Measurements from ENCODE around the gene HIF3A.

Gene HIF3A

DNA sequence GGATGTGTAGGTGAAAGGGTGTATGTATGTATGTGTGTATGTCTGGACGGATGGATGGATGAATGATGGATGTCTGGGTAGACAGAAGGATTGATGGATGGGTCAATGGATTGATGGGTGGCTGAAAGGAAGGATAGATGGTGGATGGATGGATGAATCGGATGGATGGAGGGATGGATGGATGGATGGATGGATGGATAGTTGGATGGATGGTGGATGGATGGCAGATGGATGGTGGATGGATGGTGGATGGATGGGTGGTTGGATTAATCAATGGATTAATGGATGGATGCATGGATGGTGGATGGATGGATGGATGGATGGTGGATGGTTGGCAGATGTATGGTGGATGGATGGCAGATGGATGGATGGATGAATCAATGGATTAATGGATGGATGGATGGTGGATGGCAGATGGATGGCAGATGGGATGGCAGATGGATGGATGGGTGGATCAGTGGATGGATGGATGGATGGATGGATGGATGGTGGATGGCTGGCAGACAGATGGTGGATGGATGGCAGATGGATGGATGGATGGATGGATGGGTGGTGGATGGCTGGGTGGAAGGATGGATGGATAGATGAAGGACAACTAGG, 33.6 kb downstream of the HIF3A start:
- no peak overlapping the region for H3K4me3 ChIP-seq (ENCODE audit: low read length)
- no peak for DNase-seq (ENCODE audit: low read depth)
- TF ChIP-seq, protein P1, sequence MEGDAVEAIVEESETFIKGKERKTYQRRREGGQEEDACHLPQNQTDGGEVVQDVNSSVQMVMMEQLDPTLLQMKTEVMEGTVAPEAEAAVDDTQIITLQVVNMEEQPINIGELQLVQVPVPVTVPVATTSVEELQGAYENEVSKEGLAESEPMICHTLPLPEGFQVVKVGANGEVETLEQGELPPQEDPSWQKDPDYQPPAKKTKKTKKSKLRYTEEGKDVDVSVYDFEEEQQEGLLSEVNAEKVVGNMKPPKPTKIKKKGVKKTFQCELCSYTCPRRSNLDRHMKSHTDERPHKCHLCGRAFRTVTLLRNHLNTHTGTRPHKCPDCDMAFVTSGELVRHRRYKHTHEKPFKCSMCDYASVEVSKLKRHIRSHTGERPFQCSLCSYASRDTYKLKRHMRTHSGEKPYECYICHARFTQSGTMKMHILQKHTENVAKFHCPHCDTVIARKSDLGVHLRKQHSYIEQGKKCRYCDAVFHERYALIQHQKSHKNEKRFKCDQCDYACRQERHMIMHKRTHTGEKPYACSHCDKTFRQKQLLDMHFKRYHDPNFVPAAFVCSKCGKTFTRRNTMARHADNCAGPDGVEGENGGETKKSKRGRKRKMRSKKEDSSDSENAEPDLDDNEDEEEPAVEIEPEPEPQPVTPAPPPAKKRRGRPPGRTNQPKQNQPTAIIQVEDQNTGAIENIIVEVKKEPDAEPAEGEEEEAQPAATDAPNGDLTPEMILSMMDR (conservative IDR thresholded peaks at IDR 0.05; ENCODE audit: low read length): no peak

DNA sequence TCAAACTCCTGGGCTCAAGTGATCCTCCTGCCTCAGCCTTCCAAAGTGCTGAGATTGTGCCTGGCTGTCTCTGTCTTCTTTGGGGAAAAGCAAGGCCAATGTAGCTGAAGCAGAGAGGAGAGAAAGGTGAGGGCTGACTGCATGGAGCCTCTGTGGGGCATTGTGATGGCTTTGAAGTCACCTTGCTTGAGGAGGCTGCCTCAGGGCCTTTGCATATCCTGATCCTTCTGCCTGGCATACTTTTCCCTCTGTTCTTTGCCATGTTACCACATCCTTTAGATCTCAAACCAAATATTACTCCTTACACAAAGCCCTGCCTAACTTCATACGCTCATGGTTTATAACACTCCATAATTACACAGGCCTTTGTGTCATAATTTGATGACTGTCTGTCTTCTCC, 40.6 kb downstream of the HIF3A start:
- TF ChIP-seq, protein P1 (conservative IDR thresholded peaks at IDR 0.05; ENCODE audit: low read length): no peak
- no peak overlapping the region for H3K4me3 ChIP-seq (ENCODE audit: low read length)
- DNase-seq (ENCODE audit: low read depth): no peak

DNA sequence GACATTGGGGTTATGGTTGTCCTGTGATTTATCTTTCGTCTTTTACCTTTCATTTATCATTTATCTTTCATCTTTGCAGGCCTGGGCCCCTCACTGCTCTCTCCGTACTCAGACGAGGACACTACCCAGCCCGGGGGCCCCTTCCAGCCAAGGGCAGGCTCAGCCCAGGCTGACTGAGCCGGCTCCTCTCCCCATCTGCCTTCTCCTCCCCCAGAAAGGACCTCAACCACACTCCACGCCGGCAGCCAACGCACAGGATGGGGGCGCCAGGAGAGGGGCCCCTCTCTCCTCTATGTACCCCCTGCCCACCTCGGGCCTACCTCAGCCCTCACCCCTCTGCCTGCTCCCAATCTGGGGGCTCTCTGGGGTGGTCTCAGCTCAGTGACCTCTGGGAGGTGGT, 42.6 kb downstream of the HIF3A start:
- H3K4me3 ChIP-seq (ENCODE audit: low read length): no peak overlapping the region
- no peak for DNase-seq (ENCODE audit: low read depth)
- TF ChIP-seq, protein P1 (conservative IDR thresholded peaks at IDR 0.05; ENCODE audit: low read length): no peak

DNA sequence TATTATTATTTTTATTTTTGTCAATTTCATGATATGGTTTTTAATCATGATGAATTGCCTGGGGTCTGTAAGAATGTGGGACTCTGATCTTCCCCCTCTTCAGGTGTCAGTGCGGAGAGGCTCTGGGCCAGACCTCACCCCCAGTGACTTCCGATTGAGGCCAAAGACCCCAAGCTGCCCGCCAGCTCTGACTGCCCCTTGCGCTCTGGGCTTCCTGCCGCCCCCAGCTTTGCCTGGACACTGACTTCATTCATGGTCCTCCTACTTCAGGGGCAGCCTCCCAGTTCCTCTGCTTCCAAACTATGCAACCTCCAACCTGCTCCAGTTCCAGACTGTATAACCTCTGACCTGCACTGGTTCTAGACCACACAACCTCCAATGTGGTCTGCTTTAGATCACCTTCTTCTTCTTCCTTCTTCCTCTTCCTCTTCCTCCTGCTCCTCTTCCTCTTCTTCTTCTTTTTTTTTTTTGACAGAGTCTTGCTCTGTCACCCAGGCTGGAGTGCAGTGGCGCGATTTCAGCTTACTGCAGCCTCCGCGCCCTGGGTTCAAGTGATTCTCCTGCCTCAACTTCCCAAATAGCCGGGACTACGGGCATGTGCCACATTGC, 43.3 kb downstream of the HIF3A start:
- no peak overlapping the region for H3K4me3 ChIP-seq (ENCODE audit: low read length)
- TF ChIP-seq, protein P1 (conservative IDR thresholded peaks at IDR 0.05; ENCODE audit: low read length): no peak
- no peak for DNase-seq (ENCODE audit: low read depth)

DNA sequence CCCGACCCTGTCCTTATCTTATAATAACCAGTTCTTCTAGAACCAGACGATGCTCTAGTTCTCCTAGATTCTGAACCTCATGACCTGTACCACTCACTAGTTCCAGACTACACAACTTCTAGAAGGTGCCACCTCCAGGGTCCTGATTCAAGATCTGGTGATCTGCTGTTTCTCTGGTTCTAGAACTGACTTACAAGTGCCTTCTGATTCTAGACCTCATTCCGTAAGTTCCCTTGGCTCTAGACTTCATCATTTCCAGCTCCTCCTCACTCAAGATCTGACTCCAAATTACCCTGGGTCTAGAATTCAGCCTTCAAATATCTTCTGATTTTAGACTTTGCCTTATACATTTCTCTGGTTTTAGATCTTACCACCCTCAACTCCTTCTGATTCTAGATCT, 45.1 kb downstream of the HIF3A start:
- TF ChIP-seq, protein P1 (conservative IDR thresholded peaks at IDR 0.05; ENCODE audit: low read length): no peak
- no peak overlapping the region for H3K4me3 ChIP-seq (ENCODE audit: low read length)
- DNase-seq (ENCODE audit: low read depth): no peak

DNA sequence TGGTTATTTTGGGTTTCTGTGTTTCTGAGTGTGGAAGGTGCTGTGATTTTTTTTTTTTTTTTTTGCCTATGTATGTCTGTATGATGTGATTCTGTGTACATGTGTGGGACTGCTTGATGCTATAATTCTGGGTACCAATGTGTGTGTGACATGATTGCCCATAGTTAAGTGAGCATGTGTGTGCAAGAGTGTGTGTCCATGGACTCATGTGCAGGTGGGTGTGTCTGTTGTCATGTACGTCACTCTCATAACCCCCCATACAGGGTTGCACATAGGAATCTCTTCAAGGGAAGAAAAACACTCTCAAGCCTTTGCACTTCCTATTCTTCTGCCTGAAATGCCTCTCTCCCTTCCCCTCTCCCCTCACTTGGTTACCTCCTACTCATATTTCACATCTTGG, 47.5 kb downstream of the HIF3A start:
- TF ChIP-seq, protein P1 (conservative IDR thresholded peaks at IDR 0.05; ENCODE audit: low read length): no peak
- DNase-seq (ENCODE audit: low read depth): no peak
- no peak overlapping the region for H3K4me3 ChIP-seq (ENCODE audit: low read length)

DNA sequence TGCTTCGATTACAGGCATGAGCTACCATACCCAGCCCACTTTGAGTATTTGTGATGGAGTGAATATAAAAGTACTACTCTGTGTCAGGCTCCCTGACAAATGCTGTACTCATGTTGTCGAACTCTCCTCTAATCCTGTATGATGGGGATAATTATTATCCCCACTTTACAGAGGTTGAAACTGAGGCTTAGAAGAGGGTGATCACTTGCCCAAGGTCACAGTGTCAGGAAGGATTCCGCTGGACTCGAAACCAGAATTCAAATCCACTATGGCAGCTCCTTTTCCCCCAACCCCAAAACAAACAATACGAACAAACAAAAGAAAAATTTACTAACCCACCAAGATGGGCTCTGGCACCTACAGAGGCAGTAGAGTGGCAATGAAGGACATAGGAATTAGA, 48.3 kb downstream of the HIF3A start:
- TF ChIP-seq, protein P1 (conservative IDR thresholded peaks at IDR 0.05; ENCODE audit: low read length): no peak
- no peak overlapping the region for H3K4me3 ChIP-seq (ENCODE audit: low read length)
- no peak for DNase-seq (ENCODE audit: low read depth)
